Effector memory CD4-positive, alpha-beta T cell (primary cell): ENCODE results near the gene STOM.

Experiments
- DNase-seq, 3 donors: peaks; one replicate each; pipeline ENCODE4 v3.0.0-alpha.2; 2020
- H3K27ac ChIP-seq: 2 replicates; pipeline ENCODE4 v1.7.0; 2013; ENCODE audit warnings: mild to moderate bottlenecking, low read length, moderate library complexity; ENCODE audit not compliant: insufficient read depth, poor library complexity, severe bottlenecking
- H3K27me3 ChIP-seq: replicated peaks from 2 replicates; pipeline ENCODE4 v1.7.0; 2013; ENCODE audit warnings: mild to moderate bottlenecking, low read length; ENCODE audit not compliant: insufficient read depth, control insufficient read depth, poor library complexity, severe bottlenecking
- H3K36me3 ChIP-seq: 2 replicates; pipeline ENCODE4 v1.7.0; 2013; ENCODE audit warnings: mild to moderate bottlenecking, low read length, moderate library complexity; ENCODE audit not compliant: control insufficient read depth, insufficient read depth
- H3K4me1 ChIP-seq: 2 replicates; pipeline ENCODE4 v1.7.0; 2013; ENCODE audit warnings: low read length, mild to moderate bottlenecking; ENCODE audit not compliant: control insufficient read depth, insufficient read depth, poor library complexity, severe bottlenecking
- H3K4me3 ChIP-seq: 2 replicates; pipeline ENCODE4 v1.7.0; 2013; ENCODE audit warnings: low read length, low read depth, mild to moderate bottlenecking; ENCODE audit not compliant: insufficient read depth, poor library complexity, severe bottlenecking
- H3K9me3 ChIP-seq: 2 replicates; pipeline ENCODE4 v1.7.0; 2013; ENCODE audit warnings: mild to moderate bottlenecking, low read length, moderate library complexity; ENCODE audit not compliant: control insufficient read depth

STOM gene

DNA sequence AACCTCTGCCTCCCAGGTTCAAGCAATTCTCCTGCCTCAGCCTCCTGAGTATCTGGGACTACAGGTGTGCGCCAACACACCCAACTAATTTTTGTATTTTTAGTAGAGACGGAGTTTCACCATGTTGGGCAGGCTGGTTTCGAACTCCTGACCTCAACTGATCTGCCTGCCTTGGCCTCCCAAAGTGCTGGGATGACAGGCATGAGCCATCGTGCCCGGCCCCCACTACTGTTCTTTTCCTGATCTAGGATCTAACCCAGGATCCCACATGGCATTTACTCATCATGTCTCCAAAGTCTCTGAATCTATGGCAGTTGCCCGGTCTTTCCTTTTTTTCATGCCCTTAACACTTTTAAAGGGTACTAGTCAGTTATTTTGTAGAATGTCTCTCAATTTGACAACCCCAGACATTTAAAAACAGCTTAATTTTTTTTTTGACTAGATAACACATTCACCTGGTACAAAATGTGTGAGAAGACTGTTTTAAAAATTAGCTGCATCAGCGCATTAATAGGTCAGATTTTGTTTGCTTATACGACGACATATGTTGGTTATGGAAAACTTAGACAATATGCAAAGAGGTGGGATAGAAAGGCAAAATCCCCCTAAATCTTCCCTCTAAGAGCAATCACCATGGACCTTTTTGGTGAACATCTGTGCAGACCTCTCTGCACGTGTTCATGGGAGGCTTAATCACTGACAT is 46.5 kb downstream of the STOM start:
- Histone ChIP-seq H3K4me1 (peaks cover 8% of the 10 kb centered on the region), H3K9me3 (no peaks in the 10 kb centered on the region), H3K27ac (no peak overlapping the region), H3K4me3 (no peak overlapping the region), H3K27me3 (no peaks in the 10 kb centered on the region), H3K36me3 (no peaks in the 10 kb centered on the region)
- DNase-seq = no peak

DNA sequence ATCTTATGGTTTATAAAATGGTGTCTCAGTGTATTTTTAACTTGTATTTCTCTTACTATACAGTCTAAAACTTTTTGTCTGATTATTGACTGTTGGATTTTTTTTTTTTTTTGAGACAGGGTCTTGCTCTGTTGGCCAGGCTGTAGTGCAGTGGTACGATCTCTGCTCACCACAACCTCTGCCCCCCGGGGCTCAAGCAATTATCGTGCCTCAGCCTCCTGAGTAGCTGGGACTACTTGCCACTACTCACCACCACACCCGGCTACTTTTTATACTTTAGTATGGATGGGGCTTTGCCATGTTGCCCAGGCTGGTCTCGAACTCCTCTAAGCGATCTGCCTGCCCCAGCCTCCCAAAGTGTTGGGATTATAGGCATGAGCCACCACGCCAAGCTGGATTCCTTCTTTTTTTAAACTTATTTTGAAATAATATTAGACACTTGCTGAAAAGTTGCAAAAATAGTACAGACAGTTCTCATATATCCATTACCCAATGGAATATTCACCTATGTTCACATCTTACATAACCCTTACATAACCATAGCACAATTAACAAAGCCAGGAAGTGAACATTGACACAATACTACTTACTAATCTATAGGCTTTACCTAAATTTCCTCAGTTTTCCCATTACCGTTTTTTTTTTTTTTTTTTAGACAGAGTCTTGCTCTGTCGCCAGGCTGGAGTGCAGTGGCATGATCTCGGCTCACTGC is 47.2 kb downstream of the STOM start:
- no peak for DNase-seq
- Histone ChIP-seq H3K27ac (no peak overlapping the region), H3K4me1 (peaks cover 8% of the 10 kb centered on the region), H3K9me3 (no peaks in the 10 kb centered on the region), H3K36me3 (no peaks in the 10 kb centered on the region), H3K27me3 (no peaks in the 10 kb centered on the region), H3K4me3 (no peak overlapping the region)

GRCh38 chr9:121322037-121322736 is 47.9 kb downstream of the STOM start:
- no peak for DNase-seq
- no peaks in the 10 kb centered on the region for H3K36me3 ChIP-seq
- no peaks in the 10 kb centered on the region for H3K9me3 ChIP-seq
- no peak overlapping the region for H3K4me3 ChIP-seq
- H3K27me3 ChIP-seq = no peaks in the 10 kb centered on the region
- H3K4me1 ChIP-seq = peaks cover 8% of the 10 kb centered on the region
- H3K27ac ChIP-seq = no peak overlapping the region

DNA sequence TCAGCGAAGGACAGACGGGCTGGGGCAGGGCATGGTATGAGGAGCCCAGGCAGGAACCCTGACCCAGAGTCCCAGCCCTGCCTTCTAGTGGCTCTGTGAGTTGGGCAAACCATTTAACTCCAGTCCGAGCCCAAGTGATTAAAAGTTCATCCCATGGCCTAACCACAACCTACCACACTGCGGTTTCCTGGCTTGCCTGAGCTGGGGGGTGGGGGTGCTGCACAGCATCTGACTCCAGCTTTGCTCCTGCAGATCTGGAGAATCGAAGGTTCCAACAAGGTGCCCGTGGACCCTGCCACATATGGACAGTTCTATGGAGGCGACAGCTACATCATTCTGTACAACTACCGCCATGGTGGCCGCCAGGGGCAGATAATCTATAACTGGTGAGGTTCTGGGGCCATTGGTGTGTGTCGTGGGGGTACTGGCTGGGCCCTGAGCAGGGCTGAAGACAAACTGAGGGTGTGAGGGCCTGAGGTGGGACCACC is 49.0 kb downstream of the STOM start:
- Histone ChIP-seq H3K36me3 (no peaks in the 10 kb centered on the region), H3K4me3 (no peak overlapping the region), H3K9me3 (no peaks in the 10 kb centered on the region), H3K27ac (no peak overlapping the region), H3K4me1 (peaks cover 8% of the 10 kb centered on the region), H3K27me3 (no peaks in the 10 kb centered on the region)
- peak in 2 of 3 donors; percentile 7 to 19 for DNase-seq

DNA sequence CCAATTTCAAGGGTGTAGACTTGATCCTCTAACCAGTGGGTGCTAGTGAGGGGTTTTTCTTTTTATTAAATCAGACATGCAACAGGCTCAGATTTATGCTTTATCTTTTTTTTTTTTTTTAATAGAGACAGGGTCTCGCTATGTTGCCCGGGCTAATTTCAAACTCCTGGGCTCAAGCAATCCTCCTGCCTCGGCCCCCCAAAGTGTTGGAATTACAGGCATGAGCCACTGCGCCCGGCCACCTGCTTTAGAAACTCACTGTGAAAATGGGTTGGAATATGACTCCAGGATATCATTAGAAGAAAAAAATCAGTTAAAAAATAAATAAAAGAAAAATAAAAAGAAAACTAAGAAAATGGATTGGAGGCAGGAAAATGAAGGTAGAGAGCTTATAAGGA is 50.7 kb downstream of the STOM start:
- peaks cover 8% of the 10 kb centered on the region for H3K4me1 ChIP-seq
- no peaks in the 10 kb centered on the region for H3K27me3 ChIP-seq
- DNase-seq = no peak
- H3K9me3 ChIP-seq = no peaks in the 10 kb centered on the region
- H3K4me3 ChIP-seq = no peak overlapping the region
- H3K36me3 ChIP-seq = no peaks in the 10 kb centered on the region
- no peak overlapping the region for H3K27ac ChIP-seq

DNA sequence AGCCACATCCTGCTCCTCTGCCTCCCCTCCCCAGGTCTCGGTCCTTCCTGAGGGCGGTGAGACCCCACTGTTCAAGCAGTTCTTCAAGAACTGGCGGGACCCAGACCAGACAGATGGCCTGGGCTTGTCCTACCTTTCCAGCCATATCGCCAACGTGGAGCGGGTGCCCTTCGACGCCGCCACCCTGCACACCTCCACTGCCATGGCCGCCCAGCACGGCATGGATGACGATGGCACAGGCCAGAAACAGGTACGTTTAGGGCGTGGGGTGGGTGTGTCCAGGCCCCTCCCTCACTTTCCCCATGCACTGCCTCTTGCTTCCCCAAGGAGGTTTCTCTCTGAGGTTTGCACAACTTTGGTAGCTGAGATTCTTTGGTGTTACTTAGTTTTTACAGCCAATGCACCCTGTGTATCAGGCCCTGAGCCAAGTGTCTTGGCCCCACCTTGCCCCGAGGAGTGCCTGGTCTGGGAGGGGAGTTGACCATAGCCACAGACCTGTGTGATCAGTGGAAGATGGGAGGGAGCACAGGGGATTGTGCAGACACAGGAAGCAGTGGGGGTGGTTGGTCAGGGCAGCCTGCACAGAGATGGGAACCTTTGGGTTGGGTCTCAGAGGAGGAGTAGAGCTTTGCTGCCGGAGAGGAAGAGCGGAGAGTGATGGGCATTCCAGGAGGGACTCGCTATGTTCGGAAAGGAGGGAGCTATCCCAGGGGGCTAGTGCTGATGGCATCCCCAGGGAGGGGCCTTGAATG is 51.2 kb downstream of the STOM start:
- H3K9me3 ChIP-seq = no peaks in the 10 kb centered on the region
- H3K27ac ChIP-seq = no peak overlapping the region
- no peaks in the 10 kb centered on the region for H3K27me3 ChIP-seq
- peaks cover 8% of the 10 kb centered on the region for H3K4me1 ChIP-seq
- no peak overlapping the region for H3K4me3 ChIP-seq
- no peak for DNase-seq
- H3K36me3 ChIP-seq = no peaks in the 10 kb centered on the region

GRCh38 chr9:121317737-121318630 is 52.1 kb downstream of the STOM start:
- Histone ChIP-seq H3K27ac (no peak overlapping the region), H3K4me1 (peaks cover 8% of the 10 kb centered on the region), H3K9me3 (no peaks in the 10 kb centered on the region), H3K27me3 (no peaks in the 10 kb centered on the region), H3K4me3 (no peak overlapping the region), H3K36me3 (no peaks in the 10 kb centered on the region)
- no peak for DNase-seq

- Histone ChIP-seq H3K9me3 (no peaks in the 10 kb centered on the region), H3K4me3 (no peak overlapping the region), H3K36me3 (no peaks in the 10 kb centered on the region), H3K27me3 (no peaks in the 10 kb centered on the region), H3K4me1 (peaks cover 8% of the 10 kb centered on the region), H3K27ac (no peak overlapping the region)
- no peak for DNase-seq
Observed at GRCh38 chr9:121316852-121317373, 53.1 kb downstream of the STOM start.

DNA sequence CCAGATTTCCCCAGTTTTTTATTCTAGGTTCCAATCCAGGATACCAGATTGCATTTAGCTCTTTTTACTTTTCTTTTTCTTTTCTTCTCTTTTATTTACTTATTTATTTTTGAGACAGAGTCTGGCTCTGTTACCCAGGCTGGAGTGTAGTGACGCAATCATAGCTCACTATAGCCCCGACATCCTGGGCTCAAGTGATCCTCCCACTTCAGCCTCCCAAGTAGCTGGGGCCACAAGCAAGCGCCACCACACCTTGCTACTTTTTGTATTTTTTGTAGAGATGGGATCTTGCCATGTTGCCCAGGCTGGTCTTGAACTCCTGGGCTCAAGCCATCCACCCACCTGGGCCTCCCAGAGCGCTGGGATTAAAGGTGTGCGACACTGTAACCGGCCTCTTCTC is 53.7 kb downstream of the STOM start:
- peaks cover 8% of the 10 kb centered on the region for H3K4me1 ChIP-seq
- H3K36me3 ChIP-seq = no peaks in the 10 kb centered on the region
- no peak for DNase-seq
- no peaks in the 10 kb centered on the region for H3K27me3 ChIP-seq
- no peak overlapping the region for H3K27ac ChIP-seq
- no peaks in the 10 kb centered on the region for H3K9me3 ChIP-seq
- no peak overlapping the region for H3K4me3 ChIP-seq
